ENCODE results near the gene SRRT. TPM values are rescaled to one million over a fixed set of nuclear protein-coding genes. Genes with fewer than 3 reads are reported as not detected.

SRRT gene
- total RNA-seq, 1 donor from 2014 or later, result 62.9 TPM

- intact Hi-C loops (cut with DNase I), result loop anchor here (10.0 kb wide), 1 partner anchor 274 kb away; the partner anchor contains the start of gene VGF
Measured at GRCh38 chr7:100890653-100891567, 16.0 kb downstream of the SRRT start.

DNA sequence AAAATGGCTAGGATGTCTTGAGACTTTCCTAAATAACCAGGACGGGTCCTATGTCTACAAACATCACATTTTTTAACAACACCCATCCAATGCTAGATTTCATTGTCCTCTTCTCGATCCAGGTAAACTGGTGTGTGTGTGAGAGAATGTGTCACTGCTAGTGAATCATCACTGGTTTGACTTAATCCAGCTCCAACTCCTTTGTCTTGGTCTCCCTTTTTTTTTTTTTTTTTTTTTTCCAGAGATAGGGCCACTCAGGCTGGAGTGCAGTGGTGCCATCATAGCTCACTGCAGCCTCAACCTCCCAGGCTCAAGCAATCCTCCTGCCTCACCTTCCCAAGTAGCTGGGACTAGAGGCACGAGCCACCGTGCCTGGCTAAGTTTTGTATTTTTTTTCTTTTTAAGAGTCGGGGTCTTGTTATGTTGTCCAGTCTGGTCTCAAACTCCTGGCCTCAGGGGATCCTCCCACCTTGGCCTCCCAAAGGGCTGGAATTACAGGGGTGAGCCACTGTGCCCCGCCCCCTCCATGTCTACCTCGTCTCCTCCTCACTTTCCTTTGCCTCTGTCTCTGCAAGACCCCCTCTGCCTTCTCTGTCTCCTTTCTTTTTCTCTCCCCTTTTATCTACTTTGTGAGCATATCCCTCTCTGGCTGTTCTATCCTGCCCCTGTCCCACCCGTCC is 16.8 kb downstream of the SRRT start:
- no peak for DNase-seq (ENCODE audit: low spot score)
- intact Hi-C loops (cut with DNase I), result loop anchor here (10.0 kb wide), 1 partner anchor 273 kb away; the partner anchor contains the start of gene VGF

More at GRCh38 chr7:100890653-100891567, 16.0 kb downstream of the SRRT start:
- DNase-seq (ENCODE audit: low spot score), result no peak

DNA sequence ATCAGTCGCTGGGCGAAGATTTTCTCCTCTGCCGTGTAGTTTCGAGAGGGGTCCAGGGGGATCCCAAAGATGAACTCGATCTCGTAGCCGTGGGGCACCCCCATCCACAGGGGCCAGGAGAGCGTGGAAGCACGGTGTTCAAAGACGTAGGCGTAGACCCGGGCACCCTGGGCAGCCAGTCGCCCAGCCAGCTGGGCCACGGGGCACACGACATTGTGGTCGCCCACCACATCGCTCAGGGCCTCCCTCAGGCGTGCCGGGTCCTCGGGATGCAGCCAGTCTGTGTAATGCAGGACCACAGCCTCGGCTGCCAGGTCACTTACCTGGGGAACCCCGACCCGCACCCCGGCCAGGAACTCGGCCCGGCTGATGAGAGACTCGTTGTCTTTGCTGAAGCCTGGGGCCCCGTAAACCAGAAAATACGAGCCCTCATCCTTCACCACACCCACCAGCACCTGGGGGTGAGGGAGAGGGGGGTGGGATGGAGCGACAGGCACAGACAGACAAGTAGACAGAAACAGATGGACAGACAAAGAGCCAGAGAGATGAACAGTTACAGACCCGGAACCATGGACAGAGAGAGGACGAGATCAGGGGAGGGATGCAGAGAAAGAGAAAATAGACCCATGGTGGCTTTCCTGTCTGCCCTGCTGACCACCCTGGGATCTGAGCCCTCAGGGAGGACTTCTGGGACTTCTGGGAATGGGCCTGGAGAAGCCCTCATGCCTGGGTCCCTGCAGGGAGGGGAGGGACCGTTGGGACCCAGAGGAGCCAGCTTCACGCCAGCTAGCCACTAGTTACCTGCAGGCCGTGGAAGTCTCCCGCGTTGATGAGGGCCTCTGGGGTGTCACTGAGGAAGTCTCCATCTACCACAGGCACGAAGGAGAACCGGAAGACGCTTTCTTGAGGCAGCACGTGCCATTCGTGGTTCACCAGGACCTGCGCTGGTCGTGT is 17.7 kb downstream of the SRRT start:
- DNase-seq (ENCODE audit: low spot score), result no peak
- intact Hi-C loops (cut with DNase I), result loop anchor here (10.0 kb wide), 1 partner anchor 272 kb away; the partner anchor contains the start of gene VGF

- DNase-seq (ENCODE audit: low spot score), result no peak
- intact Hi-C loops (cut with DNase I), result loop anchor here (10.0 kb wide), 1 partner anchor 271 kb away; the partner anchor contains the start of gene VGF
Measured at GRCh38 chr7:100893318-100893895, 18.5 kb downstream of the SRRT start.

GRCh38 chr7:100893910-100894721 is 19.2 kb downstream of the SRRT start:
- no peak for DNase-seq (ENCODE audit: low spot score)
- intact Hi-C loops (cut with DNase I), result loop anchor here (10.0 kb wide), 1 partner anchor 271 kb away; the partner anchor contains the start of gene VGF

DNA sequence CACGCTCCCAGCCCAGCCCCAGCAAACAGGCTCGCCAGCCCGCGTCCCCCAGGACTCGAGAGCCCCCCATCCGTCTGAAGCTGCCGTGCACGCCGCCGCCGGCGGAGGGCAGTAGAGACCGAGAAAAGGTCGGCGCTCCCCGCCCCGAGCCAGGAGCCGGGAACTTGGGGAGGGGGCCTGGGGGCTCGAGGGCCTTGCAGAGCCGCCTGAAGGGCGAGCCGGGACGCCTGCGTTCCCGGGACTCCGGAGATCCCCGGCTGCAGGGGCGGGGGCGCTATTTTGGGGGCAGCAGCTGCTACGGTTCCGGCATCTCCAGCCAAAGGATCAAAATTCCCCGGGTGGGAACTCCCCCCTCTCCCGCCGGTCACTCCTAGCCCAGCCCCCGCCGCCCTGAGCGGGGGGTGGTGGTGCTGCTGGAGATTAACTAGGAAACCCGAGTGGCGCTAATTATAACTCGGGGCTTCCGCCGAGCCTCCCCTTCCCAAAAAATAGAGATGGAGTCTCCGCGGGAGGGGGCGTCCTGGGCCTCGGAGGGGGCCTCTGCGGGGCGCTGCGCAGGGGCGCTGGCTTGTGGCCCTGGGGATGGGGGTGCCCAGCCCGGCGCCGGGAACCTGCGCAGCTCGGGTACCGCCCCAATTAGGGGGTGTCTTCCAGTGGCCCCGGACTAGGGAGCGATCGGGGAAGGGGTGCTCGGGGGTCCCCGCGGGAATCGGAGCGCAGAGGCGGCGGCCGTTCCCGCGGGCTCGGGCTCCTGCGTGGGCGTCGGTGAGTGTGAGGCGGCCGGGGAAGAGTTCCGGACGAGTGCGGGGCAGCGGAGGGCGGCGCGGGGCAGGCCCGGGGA is 20.2 kb downstream of the SRRT start:
- intact Hi-C loops (cut with DNase I), result loop anchor here (5.0 to 10.0 kb wide), 2 partner anchors 182 to 270 kb away; partner anchors contain the start of gene VGF
- DNase-seq (ENCODE audit: low spot score), result no peak

DNA sequence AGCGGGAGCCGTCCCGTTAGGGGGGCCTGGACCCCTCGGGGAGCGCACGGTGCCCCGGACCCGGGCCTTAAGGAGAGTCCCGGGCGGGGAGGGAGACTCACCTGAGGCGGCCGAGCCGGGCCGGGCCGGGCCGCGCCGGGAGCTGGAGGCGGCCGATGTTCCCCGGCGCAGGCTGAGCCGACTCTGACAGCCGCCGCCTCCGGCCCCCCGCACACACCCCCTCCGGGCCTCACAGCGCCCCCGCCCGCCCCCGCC is 20.7 kb downstream of the SRRT start, which contains the start of gene ACHE:
ACHE (minus strand) TSS at position 188 of the 255 bp plus-strand sequence. CDS start 1,656 bp downstream, outside the sequence.
- intact Hi-C loops (cut with DNase I), result loop anchor here (5.0 to 10.0 kb wide), 2 partner anchors 182 to 269 kb away; partner anchors contain the start of gene VGF
- no peak for DNase-seq (ENCODE audit: low spot score)

- no peak for DNase-seq (ENCODE audit: low spot score)
- intact Hi-C loops (cut with DNase I), result loop anchor here (5.0 to 10.0 kb wide), 2 partner anchors 181 to 269 kb away; partner anchors contain the start of gene VGF
Measured at GRCh38 chr7:100895956-100896731, 21.2 kb downstream of the SRRT start.

- DNase-seq (ENCODE audit: low spot score), result no peak
- intact Hi-C loops (cut with DNase I), result loop anchor here (1.0 to 10.0 kb wide), 3 partner anchors 162 to 268 kb away; partner anchors contain the start of gene VGF
Measured at GRCh38 chr7:100896732-100897608, 22.1 kb downstream of the SRRT start.

GRCh38 chr7:100897772-100898454 is 23.0 kb downstream of the SRRT start:
- intact Hi-C loops (cut with DNase I), result loop anchor here (1.0 to 10.0 kb wide), 3 partner anchors 161 to 267 kb away; partner anchors contain the start of gene VGF
- no peak for DNase-seq (ENCODE audit: low spot score)

GRCh38 chr7:100899432-100899831 is 24.5 kb downstream of the SRRT start:
- DNase-seq (ENCODE audit: low spot score), result no peak
- intact Hi-C loops (cut with DNase I), result loop anchor here (5.0 to 10.0 kb wide), 2 partner anchors 178 to 265 kb away; partner anchors contain the start of gene VGF

GRCh38 chr7:100900978-100901377 is 26.1 kb downstream of the SRRT start:
- intact Hi-C loops (cut with DNase I), result no loop called here
- no peak for DNase-seq (ENCODE audit: low spot score)

GRCh38 chr7:100901921-100902332 is 27.0 kb downstream of the SRRT start:
- DNase-seq (ENCODE audit: low spot score), result no peak
- intact Hi-C loops (cut with DNase I), result no loop called here

DNA sequence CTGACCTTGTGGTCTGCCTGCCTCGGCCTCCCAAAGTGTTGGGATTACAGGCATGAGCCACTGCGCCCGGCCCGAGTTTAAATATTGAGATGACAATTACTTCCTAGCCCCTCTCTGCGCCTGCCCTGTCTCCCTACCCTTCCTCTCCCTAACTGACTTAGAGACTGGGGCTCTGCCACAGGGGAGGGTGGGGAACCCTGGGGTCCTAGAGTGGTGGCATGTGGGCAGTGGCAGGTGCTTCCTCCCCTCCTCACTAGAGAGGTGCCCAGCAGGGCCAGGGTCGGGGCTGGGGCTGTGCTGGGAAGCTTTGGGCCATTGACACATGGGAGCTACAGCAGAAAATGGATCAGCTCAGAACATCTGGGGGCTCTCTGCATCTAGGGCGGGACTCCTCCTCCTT is 27.7 kb downstream of the SRRT start:
- DNase-seq (ENCODE audit: low spot score), result no peak
- intact Hi-C loops (cut with DNase I), result no loop called here

DNA sequence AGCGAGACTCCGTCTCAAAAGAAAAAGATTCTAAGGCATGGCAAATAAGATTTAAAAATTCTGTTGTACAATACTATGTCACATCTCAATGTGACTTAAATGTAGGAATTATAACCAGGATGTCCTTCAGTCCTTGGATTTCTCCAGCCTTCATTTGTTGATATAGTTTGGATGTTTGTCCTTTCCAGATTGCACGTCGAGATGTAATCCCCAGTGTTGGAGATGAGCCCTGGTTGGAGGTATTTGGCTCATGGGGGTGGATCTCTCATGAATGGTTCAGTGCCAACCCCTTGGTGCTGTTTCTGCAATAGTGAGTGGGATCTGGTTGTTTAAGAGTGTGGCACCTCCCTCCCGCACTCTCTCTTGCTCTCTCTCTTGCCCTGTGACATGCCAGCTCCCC is 33.6 kb downstream of the SRRT start:
- intact Hi-C loops (cut with DNase I), result no loop called here

More for the DNA sequence above, 33.6 kb downstream of the SRRT start:
- DNase-seq (ENCODE audit: low spot score), result no peak
